NCI-H524 treated with DMSO at 0.1 percent for 48 hours (cell line): Measurements from ENCODE around the gene SNCAIP.
"Not testable (repeated sequence)": the region's sequence is repeated elsewhere in the genome, so short reads cannot be mapped to it uniquely, and the experiment has no call there.

Experiments
- DNase-seq: peaks from one replicate; lab custom pipeline; 2025; lab: John Stamatoyannopoulos, UW

The SNCAIP gene

DNA sequence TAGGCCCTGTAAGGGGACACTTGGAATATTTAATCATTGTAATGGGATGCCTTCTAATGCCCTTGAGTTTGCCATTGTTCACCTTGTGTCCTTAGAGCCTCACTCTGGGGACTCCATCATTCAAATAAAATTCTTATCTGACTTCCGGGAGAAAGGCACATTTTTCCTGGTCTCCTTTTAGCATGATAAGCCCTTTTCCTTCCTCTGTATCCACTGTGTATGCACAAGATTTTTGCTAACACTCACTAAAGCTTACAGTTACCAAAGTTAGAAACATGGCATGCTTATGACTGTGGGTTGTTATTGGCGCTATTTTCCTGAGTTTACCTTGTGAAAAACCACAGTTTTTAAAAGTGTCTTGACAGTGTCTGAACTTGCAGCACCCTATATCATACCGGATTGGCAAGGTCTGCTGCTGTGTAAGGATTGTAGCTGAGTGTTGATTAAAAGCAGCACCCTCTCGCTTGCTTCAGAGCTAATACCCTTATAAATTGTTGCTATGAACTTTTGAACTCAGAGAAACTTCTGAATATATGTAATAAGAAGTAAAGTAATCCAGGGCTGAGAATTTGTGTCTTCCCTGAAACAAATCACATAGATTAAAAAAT lies 46.4 kb downstream of the SNCAIP start:
- DNase-seq = no peak

GRCh38 chr5:122362361-122362760 lies 50.3 kb downstream of the SNCAIP start:
- DNase-seq = no peak

GRCh38 chr5:122363623-122364022 lies 51.6 kb downstream of the SNCAIP start:
- no peak for DNase-seq

- DNase-seq = no peak
These were observed 54.5 kb downstream of the SNCAIP start for GRCh38 chr5:122366501-122366900.

- no peak for DNase-seq
These were observed 55.4 kb downstream of the SNCAIP start for GRCh38 chr5:122367456-122367855.

DNA sequence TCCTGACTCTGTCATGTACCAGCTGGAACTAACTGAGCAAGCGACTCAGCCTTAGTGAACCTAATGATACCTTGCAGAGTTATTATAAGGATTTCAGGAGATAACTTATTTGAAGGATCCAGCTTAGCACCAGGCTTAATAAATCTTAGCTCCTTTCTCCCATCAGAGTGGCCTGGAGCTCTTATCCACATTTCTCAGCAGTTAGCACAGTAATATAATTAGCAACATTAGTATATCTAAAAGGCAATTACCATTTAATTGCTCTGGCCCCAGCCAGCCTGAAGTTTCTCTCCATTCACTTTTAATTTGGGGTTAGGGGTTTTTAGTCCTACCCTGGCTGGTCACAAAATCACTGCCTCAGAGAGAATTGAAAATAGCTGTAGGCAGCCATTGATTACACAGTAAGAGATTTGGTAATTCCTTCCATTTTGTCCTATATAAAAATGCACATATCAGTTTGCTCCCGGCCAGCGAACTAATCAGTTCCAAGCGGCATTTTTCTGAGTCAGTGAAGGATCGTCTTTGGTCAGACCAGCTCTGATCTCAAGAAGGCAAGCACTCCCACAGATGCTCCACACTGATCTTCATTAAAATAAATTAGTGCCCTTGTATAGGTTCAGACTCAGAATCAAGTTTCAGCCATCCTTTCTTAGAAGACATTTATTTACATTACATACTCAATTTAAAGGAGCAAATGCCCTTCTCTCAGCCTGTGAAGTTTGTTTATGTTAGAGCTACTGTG lies 56.6 kb downstream of the SNCAIP start:
- no peak for DNase-seq

DNA sequence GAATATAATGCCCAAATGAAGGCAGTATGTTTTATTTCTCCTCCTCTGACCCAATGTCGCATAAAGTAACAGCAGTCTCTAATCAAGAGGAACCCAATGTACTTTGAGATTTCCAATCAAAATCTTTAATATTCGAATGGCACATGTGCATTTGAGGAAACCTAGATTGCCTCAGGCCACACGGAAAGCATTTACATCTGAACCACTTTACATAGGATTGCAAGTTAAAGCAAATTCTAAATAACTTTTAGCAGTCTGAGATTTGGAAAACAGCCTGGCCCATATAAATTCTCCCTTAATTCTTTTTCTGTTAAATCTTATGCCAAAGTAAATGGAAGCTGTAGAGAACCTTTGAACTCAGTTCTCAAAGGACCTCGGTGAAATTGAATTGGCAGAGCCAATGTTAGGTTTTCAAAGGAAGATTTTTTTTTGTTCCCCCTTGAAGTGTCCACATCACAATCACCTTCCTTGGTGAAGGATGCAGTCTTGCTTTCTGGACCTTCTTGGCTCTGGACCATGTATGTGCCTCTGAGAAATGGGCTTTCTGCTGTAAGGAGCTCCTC lies 57.3 kb downstream of the SNCAIP start:
- DNase-seq = no peak

DNA sequence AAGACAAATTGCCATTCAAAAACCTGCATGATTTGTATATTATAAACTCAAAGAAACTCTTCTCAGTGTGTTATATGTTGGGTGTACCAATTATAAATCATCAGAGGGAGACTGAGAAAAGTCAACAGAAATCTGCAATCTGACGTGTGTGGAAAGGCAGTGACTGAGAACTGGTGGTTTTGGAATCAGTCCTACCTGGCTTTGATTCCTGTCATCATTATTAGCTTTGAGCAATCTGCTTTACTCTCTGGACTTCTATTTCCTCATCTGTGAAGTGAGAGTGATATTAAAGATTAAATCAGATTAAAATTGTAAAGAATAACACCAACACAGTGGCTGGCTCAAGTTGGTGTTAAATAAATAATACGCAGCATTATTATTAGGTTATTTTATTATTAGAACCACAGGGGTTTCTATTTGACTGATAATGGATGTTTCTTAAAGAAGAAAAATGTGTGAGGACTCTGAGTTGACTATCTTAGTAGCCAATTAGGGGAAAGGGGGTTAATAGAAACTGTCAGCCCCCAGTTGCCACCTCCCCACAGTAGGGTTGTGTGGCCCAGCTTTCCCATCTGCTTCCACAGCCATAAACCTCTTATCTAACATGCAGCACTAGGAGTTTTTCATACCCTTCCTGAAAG lies 59.6 kb downstream of the SNCAIP start:
- DNase-seq = no peak

DNA sequence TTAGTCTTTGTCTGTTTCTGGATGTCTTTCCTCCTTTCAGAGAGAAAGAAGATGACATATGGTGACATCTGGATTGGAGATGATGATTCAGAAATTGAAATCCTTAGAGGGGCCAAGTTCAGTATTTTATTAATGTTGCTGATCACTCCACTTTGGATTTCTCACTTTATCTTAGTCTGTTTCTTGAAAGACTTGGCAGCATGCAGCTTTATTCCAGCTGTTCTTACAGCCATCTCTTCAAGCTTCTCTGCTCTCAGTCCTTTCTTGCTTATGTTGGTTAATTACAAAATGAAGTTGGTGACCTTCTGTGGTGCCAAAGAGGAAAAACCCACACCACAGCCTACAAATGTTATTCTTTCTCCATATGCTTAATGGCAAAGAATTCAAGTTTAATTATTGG lies 62.1 kb downstream of the SNCAIP start:
- DNase-seq = no peak

GRCh38 chr5:122375801-122376200 lies 63.8 kb downstream of the SNCAIP start:
- DNase-seq = no peak

- DNase-seq = no peak
These were observed 64.2 kb downstream of the SNCAIP start for GRCh38 chr5:122376250-122376649.

GRCh38 chr5:122377026-122377425 lies 65.0 kb downstream of the SNCAIP start:
- no peak for DNase-seq

- not testable (repeated sequence) for DNase-seq
These were observed 70.9 kb downstream of the SNCAIP start for GRCh38 chr5:122382938-122383337.

DNA sequence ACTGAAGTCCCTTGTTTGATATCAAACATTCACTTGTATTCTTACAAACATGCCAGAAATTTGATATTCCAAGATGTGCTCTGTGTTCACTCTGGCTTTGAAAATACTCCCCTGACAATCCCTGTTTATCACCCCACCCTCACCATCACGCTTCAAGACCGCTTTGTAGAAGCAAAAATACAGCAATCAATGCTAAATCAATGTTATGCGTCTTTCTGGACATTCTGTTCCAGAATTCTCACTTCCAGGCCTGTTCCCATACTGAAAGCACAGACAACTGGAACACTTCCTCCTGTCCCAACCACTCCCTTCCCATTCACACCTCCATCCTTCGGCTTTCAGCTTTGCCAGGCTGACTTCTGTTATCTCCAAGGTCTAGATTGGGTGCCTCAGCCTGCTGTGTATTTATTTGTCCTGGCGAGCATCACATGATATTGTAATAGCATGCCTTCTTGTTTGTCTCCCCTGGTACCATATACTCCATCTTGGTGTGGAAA lies 72.8 kb downstream of the SNCAIP start:
- no peak for DNase-seq

GRCh38 chr5:122385286-122385685 lies 73.2 kb downstream of the SNCAIP start:
- no peak for DNase-seq

- DNase-seq = no peak
These were observed 73.8 kb downstream of the SNCAIP start for GRCh38 chr5:122385808-122386207.

- DNase-seq = no peak
These were observed 78.1 kb downstream of the SNCAIP start for GRCh38 chr5:122390154-122390553.

DNA sequence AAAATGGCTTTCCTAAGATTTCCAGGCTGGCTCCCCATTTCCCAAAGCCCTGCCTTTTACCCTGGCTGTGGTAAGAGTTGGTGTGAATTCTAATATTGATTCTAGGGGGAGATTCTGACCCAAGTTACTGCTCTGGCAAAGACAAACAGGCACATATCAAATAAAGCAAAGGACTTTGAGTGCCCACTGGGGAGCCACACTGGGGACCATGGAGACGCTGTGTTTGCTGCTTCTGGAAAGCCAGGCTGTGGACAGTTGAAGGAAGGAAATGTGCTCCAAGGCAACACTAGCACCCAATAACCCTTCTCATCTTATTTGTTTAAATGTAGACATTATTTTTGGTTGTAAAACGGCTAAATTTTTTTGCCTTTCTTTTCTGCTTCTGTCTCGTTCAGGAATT lies 78.7 kb downstream of the SNCAIP start:
- DNase-seq = no peak

DNA sequence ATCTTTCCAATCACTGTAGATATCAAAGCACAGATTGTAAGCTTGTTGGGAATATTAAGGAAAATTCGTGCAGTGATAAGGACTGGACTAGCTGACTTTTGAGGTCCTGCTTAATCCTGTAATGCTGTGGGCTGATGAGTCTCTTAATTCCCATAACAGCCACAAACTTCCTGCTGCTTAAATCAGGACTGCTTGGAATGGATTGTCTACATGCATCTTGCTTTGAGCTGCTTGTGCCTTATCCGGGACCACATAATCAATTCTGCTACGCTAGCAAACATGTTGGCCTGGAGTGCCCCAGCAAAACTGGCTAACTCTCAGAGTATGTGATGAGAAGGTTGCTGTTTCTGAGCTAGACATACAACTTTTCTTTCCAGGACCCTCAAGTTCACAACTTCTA lies 79.6 kb downstream of the SNCAIP start:
- no peak for DNase-seq

GRCh38 chr5:122392224-122392623 lies 80.2 kb downstream of the SNCAIP start:
- DNase-seq = no peak

- DNase-seq = no peak
These were observed 80.8 kb downstream of the SNCAIP start for GRCh38 chr5:122392824-122393223.

GRCh38 chr5:122394284-122394930 lies 82.4 kb downstream of the SNCAIP start:
- no peak for DNase-seq
